Activated T-cell treated with anti-CD3 and anti-CD28 coated beads, Interleukin-2, amount 50 U/mL, for 4 hours (primary cell): ENCODE measurements around the gene PRMT3. TPM values are rescaled to one million over a fixed set of nuclear protein-coding genes. Genes with fewer than 3 reads are reported as not detected.
"Not testable (repeated sequence)": the region's sequence is repeated elsewhere in the genome, so short reads cannot be mapped to it uniquely, and the experiment has no call there.

Source experiments
- ATAC-seq, 2 donors: fragments of 200-7000 bp; cut with Tn5 transposase; one replicate each; pipeline ENCODE4 v1.10.0; 2021
- DNase-seq: peaks from one replicate; pipeline ENCODE4 v3.0.0-alpha.2; 2020
- H3K27me3 Mint-ChIP-seq: one replicate; pipeline ENCODE4 v1.8.0; 2021; ENCODE audit warnings: low read depth, mixed read lengths
- H3K36me3 Mint-ChIP-seq: one replicate; pipeline ENCODE4 v1.8.0; 2022; ENCODE audit warnings: mixed read lengths; ENCODE audit not compliant: insufficient read depth
- H3K4me1 Mint-ChIP-seq: one replicate; pipeline ENCODE4 v1.8.0; 2021; ENCODE audit warnings: low read depth, mixed read lengths
- H3K4me3 Mint-ChIP-seq: one replicate; pipeline ENCODE4 v1.8.0; 2021; ENCODE audit warnings: mild to moderate bottlenecking, moderate library complexity, mixed read lengths
- H3K9me3 Mint-ChIP-seq: one replicate; pipeline ENCODE4 v1.8.0; 2021; ENCODE audit warnings: mixed read lengths
- total RNA-seq, 3 donors: library from RNA; stranded (reverse); gene quantifications; one replicate each; pipeline ENCODE4 v1.2.1, GENCODE V29; 2021

The PRMT3 gene
- total RNA-seq, 3 donors from 2014 or later = 55.5 to 60.2 (median 57.1) TPM

DNA sequence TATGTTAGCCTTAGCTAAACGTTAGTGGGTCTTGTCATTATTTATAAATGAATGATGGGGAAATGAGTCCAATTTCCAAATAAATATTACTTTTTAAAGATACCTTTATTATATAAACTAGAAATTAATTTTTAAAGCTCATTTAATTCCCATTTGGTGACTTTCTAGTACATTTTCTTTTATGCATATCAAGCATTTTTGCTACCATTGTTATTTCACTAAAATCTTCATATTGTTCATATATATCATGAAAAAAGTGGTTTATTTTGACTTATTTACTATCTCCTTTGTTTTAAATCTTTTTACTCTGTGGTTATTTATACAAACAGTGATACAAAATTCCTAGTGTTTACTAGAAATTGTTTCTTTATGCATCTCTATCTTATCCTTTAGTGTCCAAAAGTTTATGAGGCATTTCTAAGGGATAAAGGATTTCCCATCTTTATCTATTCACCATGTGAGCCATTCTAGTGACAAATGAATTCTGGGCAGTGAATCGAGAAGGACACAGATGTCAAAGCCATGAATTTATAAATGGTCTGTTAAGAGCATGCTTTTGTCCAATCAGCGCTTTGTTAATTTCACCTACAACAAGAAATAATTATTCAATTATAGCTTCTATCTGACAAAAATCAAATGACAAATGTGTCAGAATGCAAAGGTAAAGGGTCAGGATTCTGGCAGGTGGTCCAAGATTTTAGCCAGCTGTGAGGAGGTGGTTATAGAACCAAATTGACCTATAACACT, 70.6 kb downstream of the PRMT3 start:
- H3K9me3 Mint-ChIP-seq = no peaks in the 10 kb centered on the region
- H3K36me3 Mint-ChIP-seq = peaks cover 34% of the 10 kb centered on the region
- no peaks in the 10 kb centered on the region for H3K4me1 Mint-ChIP-seq
- H3K4me3 Mint-ChIP-seq = no peak overlapping the region
- H3K27me3 Mint-ChIP-seq = no peaks in the 10 kb centered on the region
- no peak for DNase-seq
- no peak for ATAC-seq

DNA sequence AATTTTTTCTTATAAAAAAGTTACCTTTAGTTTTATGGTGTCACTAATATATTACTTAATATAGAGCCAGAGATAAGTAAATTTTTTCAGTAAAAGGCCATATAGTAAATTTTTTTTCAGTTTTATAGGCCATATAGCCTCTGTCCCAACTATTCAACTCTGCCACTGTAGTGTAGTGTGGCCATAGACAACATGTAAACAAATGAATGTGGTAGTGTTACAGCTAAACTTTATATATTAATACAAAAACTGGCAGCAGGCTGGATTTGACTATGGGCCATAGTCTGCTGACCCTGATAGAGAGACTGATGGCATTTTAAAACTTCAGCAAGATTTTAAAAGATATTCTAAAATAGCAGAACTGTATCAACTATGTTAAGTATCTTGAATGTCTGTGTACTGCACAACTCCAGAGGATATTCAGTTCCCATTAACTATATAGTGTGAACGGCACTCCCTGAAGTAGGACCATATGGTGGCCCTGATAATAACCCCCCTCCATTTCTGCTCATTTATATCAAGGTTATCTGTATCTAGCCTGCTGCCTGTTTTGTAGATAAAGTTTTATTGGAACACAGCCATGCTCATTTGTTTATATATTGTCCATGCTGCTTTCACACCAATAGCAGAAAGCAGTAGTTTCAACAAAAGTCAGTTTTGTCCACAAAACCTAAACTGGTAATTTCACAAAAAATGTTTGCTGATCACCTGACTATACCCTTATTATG, 71.6 kb downstream of the PRMT3 start:
- no peak for ATAC-seq
- Mint-ChIP-seq H3K4me3 (no peak overlapping the region), H3K36me3 (peaks cover 35% of the 10 kb centered on the region), H3K27me3 (no peaks in the 10 kb centered on the region), H3K4me1 (no peaks in the 10 kb centered on the region), H3K9me3 (no peaks in the 10 kb centered on the region)
- no peak for DNase-seq

- Mint-ChIP-seq H3K4me1 (no peaks in the 10 kb centered on the region), H3K9me3 (no peaks in the 10 kb centered on the region), H3K4me3 (no peak overlapping the region), H3K36me3 (peaks cover 37% of the 10 kb centered on the region), H3K27me3 (no peaks in the 10 kb centered on the region)
- no peak for DNase-seq
- no peak for ATAC-seq
Observed at GRCh38 chr11:20459865-20460264, 72.3 kb downstream of the PRMT3 start.

GRCh38 chr11:20464518-20464917, 77.0 kb downstream of the PRMT3 start:
- Mint-ChIP-seq H3K9me3 (no peaks in the 10 kb centered on the region), H3K27me3 (no peaks in the 10 kb centered on the region), H3K4me1 (no peaks in the 10 kb centered on the region), H3K4me3 (no peak overlapping the region), H3K36me3 (peaks cover 42% of the 10 kb centered on the region)
- DNase-seq (no peak), ATAC-seq (no peak)

GRCh38 chr11:20467487-20468185, 80.1 kb downstream of the PRMT3 start:
- ATAC-seq = no peak
- no peak for DNase-seq
- H3K36me3 Mint-ChIP-seq = peaks cover 53% of the 10 kb centered on the region
- peaks cover 3% of the 10 kb centered on the region for H3K4me1 Mint-ChIP-seq
- no peaks in the 10 kb centered on the region for H3K27me3 Mint-ChIP-seq
- no peaks in the 10 kb centered on the region for H3K9me3 Mint-ChIP-seq
- H3K4me3 Mint-ChIP-seq = no peak overlapping the region

DNA sequence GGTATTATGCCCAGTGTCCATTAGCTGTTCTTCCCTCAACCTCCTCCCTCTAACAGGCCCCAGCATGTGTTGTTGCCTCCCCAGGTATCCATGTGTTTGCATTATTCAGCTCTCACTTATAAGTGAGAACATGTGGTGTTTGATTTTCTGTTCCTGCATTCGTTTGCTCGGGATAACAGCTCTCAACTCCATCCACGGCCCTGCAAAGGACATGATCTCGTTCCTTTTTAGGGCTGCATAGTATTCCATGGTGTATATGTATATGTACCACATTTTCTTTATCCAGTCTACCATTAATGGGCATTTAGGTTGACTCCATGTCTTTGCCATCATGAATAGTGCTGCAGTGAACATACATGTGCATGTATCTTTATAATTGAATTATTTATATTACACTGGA, 82.8 kb downstream of the PRMT3 start:
- ATAC-seq (no peak), DNase-seq (no peak)
- Mint-ChIP-seq H3K36me3 (peaks cover 54% of the 10 kb centered on the region), H3K4me3 (no peak overlapping the region), H3K27me3 (no peaks in the 10 kb centered on the region), H3K9me3 (no peaks in the 10 kb centered on the region), H3K4me1 (peaks cover 7% of the 10 kb centered on the region)

DNA sequence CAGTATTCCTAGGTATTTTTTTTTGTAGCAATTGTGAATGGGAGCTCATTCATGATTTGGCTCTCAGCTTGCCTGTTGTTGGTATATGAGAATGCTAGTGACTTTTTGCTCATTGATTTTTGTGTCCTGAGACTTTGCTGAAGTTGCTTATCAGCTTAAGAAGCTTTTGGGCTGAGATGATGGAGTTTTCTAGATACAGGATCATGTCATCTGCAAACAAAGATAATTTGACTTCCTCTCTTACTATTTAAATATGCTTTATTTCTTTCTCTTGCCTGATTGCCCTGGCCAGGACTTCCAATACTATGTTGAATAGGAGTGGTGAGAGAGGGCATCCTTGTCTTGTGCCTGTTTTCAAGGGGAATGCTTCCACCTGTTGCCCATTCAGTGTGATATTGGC, 84.4 kb downstream of the PRMT3 start:
- not testable (repeated sequence) for H3K9me3 Mint-ChIP-seq, H3K4me3 Mint-ChIP-seq, H3K4me1 Mint-ChIP-seq, ATAC-seq, DNase-seq, H3K27me3 Mint-ChIP-seq
- peaks cover 50% of the 10 kb centered on the region for H3K36me3 Mint-ChIP-seq

GRCh38 chr11:20474176-20474881, 86.8 kb downstream of the PRMT3 start:
- peaks cover 14% of the 10 kb centered on the region for H3K4me1 Mint-ChIP-seq
- DNase-seq (no peak), ATAC-seq (no peak)
- peaks cover 46% of the 10 kb centered on the region for H3K36me3 Mint-ChIP-seq
- no peak overlapping the region for H3K4me3 Mint-ChIP-seq
- no peaks in the 10 kb centered on the region for H3K27me3 Mint-ChIP-seq
- H3K9me3 Mint-ChIP-seq = no peaks in the 10 kb centered on the region

DNA sequence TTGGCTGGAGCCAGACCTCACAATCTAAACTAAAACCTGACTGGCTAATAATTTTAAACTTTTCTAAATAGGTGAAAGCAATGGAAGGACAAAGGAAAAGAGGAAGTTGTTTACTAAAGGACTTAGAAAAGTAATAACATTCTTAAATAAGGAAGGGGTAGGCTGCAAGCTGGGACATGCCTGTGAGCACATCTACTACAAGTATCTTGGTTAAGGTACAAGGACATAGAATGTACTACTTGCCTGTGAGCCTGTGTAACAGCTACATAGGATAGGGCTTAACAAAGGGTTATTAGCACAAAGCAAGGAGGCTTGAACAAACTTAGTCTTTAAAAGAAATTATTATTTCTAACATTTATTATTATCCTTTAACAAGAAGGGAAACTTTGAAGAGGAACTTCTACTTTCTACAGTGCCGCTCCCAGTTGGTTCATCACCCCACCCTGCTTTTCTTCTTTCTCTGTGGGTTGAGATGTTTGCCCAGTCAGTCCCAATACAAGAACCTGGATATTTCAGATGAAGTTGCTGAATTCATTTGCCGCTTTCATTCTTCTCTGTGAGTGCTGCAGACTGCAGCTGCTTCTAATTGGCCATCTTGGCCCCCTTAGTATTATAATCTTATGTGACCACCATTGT, 87.5 kb downstream of the PRMT3 start:
- Mint-ChIP-seq H3K4me3 (no peak overlapping the region), H3K36me3 (peaks cover 52% of the 10 kb centered on the region)

GRCh38 chr11:20477418-20478090, 90.0 kb downstream of the PRMT3 start:
- peaks cover 11% of the 10 kb centered on the region for H3K4me1 Mint-ChIP-seq
- H3K36me3 Mint-ChIP-seq = peaks cover 39% of the 10 kb centered on the region
- ATAC-seq = no peak
- no peak overlapping the region for H3K4me3 Mint-ChIP-seq
- no peaks in the 10 kb centered on the region for H3K27me3 Mint-ChIP-seq
- DNase-seq = no peak
- no peaks in the 10 kb centered on the region for H3K9me3 Mint-ChIP-seq

More for the DNA sequence above, 87.5 kb downstream of the PRMT3 start:
- H3K9me3 Mint-ChIP-seq = no peaks in the 10 kb centered on the region
- no peak for ATAC-seq
- H3K4me1 Mint-ChIP-seq = peaks cover 14% of the 10 kb centered on the region
- no peaks in the 10 kb centered on the region for H3K27me3 Mint-ChIP-seq
- no peak for DNase-seq

GRCh38 chr11:20479513-20479912, 92.0 kb downstream of the PRMT3 start:
- no peak for DNase-seq
- Mint-ChIP-seq H3K9me3 (peaks cover 3% of the 10 kb centered on the region), H3K36me3 (peaks cover 44% of the 10 kb centered on the region), H3K27me3 (no peaks in the 10 kb centered on the region), H3K4me1 (peaks cover 8% of the 10 kb centered on the region), H3K4me3 (no peak overlapping the region)
- ATAC-seq = no peak

DNA sequence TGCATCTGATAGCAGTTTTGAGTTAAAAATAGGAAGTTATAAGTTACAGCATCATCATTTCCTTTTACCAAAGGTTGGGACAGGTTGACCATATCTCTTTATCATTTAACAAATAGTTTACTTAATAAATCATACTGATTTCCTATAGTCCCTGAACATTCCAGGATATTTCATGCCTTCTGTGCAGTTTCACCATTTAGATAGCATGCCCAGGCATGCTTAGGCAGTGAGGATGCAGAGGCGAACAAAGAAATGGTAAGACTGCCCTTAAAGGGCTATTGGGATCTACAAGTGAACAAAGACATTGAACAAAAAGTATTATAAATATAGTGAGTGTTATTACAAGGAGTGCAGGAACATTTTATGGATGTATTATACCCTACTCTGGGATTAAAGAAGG, 96.4 kb downstream of the PRMT3 start:
- H3K36me3 Mint-ChIP-seq = peaks cover 54% of the 10 kb centered on the region
- no peak overlapping the region for H3K4me3 Mint-ChIP-seq
- ATAC-seq (no peak), DNase-seq (no peak)
- no peaks in the 10 kb centered on the region for H3K27me3 Mint-ChIP-seq
- no peaks in the 10 kb centered on the region for H3K4me1 Mint-ChIP-seq
- H3K9me3 Mint-ChIP-seq = peaks cover 3% of the 10 kb centered on the region

GRCh38 chr11:20484416-20484815, 96.9 kb downstream of the PRMT3 start:
- DNase-seq, H3K4me3 Mint-ChIP-seq, ATAC-seq, H3K27me3 Mint-ChIP-seq, H3K9me3 Mint-ChIP-seq, H3K4me1 Mint-ChIP-seq: not testable (repeated sequence)
- peaks cover 52% of the 10 kb centered on the region for H3K36me3 Mint-ChIP-seq
